HFFc6 (cell line): ENCODE measurements around the gene FOS. TPM values are rescaled to one million over a fixed set of nuclear protein-coding genes. Genes with fewer than 3 reads are reported as not detected.

Experiments used
- DNase-seq: peaks from one replicate; pipeline ENCODE4 v3.0.0-alpha.2; 2018
- H3K27ac Mint-ChIP-seq: 2 replicates; pipeline ENCODE4 v1.8.0; 2020; ENCODE audit warnings: mild to moderate bottlenecking, mixed read lengths
- H3K27me3 Mint-ChIP-seq: 2 replicates; pipeline ENCODE4 v1.8.0; 2021; ENCODE audit warnings: mild to moderate bottlenecking, moderate library complexity, mixed read lengths; ENCODE audit not compliant: insufficient read depth
- H3K36me3 Mint-ChIP-seq: 2 replicates; pipeline ENCODE4 v1.8.0; 2021; ENCODE audit warnings: low read depth, mixed read lengths
- H3K4me1 Mint-ChIP-seq: 2 replicates; pipeline ENCODE4 v1.8.0; 2020; ENCODE audit warnings: low read depth, mixed read lengths
- H3K4me3 Mint-ChIP-seq: 2 replicates; pipeline ENCODE4 v1.8.0; 2020; ENCODE audit warnings: mild to moderate bottlenecking, moderate library complexity, mixed read lengths
- H3K9me3 Mint-ChIP-seq: 2 replicates; pipeline ENCODE4 v1.8.0; 2020; ENCODE audit warnings: mild to moderate bottlenecking, mixed read lengths
- CTCF ChIP-seq: fragments of 200-600 bp; sonication (generic); IDR thresholded peaks from 2 replicates; pipeline ENCODE4 v1.5.0; 2021; ENCODE audit warnings: antibody characterized with exemption, mild to moderate bottlenecking
- long read RNA-seq: library from polyadenylated mRNA; unstranded; transcript quantifications from one replicate; pipeline ENCODE4 v2.0.0, GENCODE V29; 2019
- total RNA-seq, 6 experiments: library from RNA; stranded (reverse); fragmentation: NEBNext Ultra II Directional; extraction: Animal tissue kit (Norgen Biotek cat#: 25700); gene quantifications; 2 replicates in 1 of 6; 3 replicates in 5 of 6; pipeline ENCODE4 v1.2.3, GENCODE V29; 2021

FOS gene
- 100 to 1,000 TPM; 118 to 368 (median 342) TPM for total RNA-seq
- long read RNA-seq, transcript FOS-208 (3 exons, 1,496 nt), result minor isoform, 6 of 200 reads
- long read RNA-seq, transcript FOS-201 (4 exons, 2,158 nt), result major isoform, 165 of 200 reads
- long read RNA-seq, partial matches to known transcripts, result 0 of 200 reads
- long read RNA-seq, other reads (novel, unspliced or antisense), result 21 of 200 reads

- H3K4me1 Mint-ChIP-seq, result peaks cover 51% of the 10 kb centered on the region
- peaks cover 58% of the 10 kb centered on the region for H3K27me3 Mint-ChIP-seq
- peak within 1 kb of the TSS; percentile 94 for H3K4me3 Mint-ChIP-seq
- peak; percentile 94 for DNase-seq
- peak within 1 kb of the TSS; percentile 99 for H3K27ac Mint-ChIP-seq
- peak; percentile 26; the same call in 1 of the 2 replicates for TF ChIP-seq CTCF
- H3K36me3 Mint-ChIP-seq, result peaks cover 42% of the 10 kb centered on the region
- peaks cover 51% of the 10 kb centered on the region for H3K9me3 Mint-ChIP-seq
Measured at GRCh38 chr14:75278422-75279152, at the start of gene FOS. TSS of gene FOS (plus strand) at chr14:75278828. CDS start at chr14:75278983, 155 bp downstream.

- no peaks in the 10 kb centered on the region for H3K27me3 Mint-ChIP-seq
- no peak overlapping the region for H3K4me3 Mint-ChIP-seq
- no peak for DNase-seq
- no peak for TF ChIP-seq CTCF
- no peaks in the 10 kb centered on the region for H3K9me3 Mint-ChIP-seq
- H3K4me1 Mint-ChIP-seq, result peaks cover 27% of the 10 kb centered on the region
- no peaks in the 10 kb centered on the region for H3K36me3 Mint-ChIP-seq
- no peak overlapping the region for H3K27ac Mint-ChIP-seq
Measured at GRCh38 chr14:75229661-75230139, 48.9 kb upstream of the FOS start.

DNA sequence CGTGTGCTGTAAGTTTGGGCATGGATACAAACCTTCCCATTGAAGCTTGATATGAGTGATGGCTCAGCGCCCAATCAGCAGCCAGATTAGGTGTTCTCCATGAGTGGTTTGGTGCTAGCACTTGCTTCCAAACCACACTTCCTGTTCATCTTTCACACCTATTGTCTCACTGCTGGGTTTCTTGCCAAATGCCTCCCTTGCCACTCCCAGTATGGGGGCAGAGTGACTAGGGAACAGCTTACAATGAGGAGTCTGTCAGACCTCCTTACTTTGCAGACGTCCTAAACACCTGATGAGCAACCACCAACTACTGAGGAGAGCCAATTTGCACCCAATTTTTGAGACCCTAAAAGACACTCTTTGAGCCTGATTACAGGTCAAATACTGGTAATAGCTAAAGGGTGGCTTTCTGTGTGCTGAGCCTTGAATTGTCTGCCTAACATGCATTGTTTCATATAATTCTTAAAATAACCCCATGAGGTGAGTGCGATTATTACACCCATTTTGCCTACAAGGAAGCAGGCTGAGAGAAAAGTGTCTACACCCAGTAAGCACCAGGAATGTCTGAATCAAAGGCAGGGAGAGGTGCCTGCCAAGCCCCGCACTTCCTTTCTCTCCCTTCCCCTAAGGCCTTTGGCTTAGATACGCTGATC is 48.4 kb upstream of the FOS start:
- H3K4me1 Mint-ChIP-seq, result peaks cover 27% of the 10 kb centered on the region
- peak; percentile 62 for TF ChIP-seq CTCF
- H3K36me3 Mint-ChIP-seq, result no peaks in the 10 kb centered on the region
- no peak overlapping the region for H3K4me3 Mint-ChIP-seq
- no peaks in the 10 kb centered on the region for H3K27me3 Mint-ChIP-seq
- H3K9me3 Mint-ChIP-seq, result no peaks in the 10 kb centered on the region
- no peak overlapping the region for H3K27ac Mint-ChIP-seq
- peak; percentile 24 for DNase-seq

DNA sequence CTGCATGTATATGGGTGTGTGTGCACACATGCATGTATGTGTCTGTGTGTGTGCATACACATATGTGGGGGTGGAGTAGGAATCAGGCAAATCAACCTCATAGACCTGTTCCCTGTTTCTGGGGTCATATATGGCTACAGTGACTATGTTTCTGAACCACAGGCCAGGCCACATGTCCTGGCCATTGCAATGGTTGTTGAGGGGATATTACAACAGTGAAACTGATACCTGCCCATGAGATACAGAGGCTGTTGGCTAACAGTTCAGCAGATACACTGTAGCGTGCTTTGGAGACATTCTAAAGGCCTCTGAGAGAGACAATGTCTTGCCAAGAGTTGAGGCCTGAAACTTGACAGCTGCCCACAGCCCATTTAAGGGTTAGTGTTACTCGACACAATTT is 47.3 kb upstream of the FOS start:
- no peak for TF ChIP-seq CTCF
- Mint-ChIP-seq H3K27me3 (no peaks in the 10 kb centered on the region), H3K27ac (no peak overlapping the region), H3K4me3 (no peak overlapping the region), H3K4me1 (peaks cover 27% of the 10 kb centered on the region), H3K9me3 (no peaks in the 10 kb centered on the region), H3K36me3 (no peaks in the 10 kb centered on the region)
- no peak for DNase-seq

GRCh38 chr14:75232191-75232590 is 46.4 kb upstream of the FOS start:
- Mint-ChIP-seq H3K4me3 (no peak overlapping the region), H3K4me1 (peaks cover 34% of the 10 kb centered on the region), H3K27me3 (no peaks in the 10 kb centered on the region), H3K27ac (no peak overlapping the region), H3K9me3 (no peaks in the 10 kb centered on the region), H3K36me3 (no peaks in the 10 kb centered on the region)
- DNase-seq, result no peak
- no peak for TF ChIP-seq CTCF
